Stimulated activated CD4-positive, alpha-beta T cell treated with anti-CD3 and anti-CD28 coated beads, Interleukin-2, amount 100 ng/mL, for 4 hours (primary cell): Measurements from ENCODE around the gene CEP350.

Experiments used
- DNase-seq: peaks from one replicate; pipeline ENCODE4 v3.0.0-alpha.2; 2020; ENCODE audit warnings: low read depth

The CEP350 gene

GRCh38 chr1:180061019-180061418, 106.4 kb downstream of the CEP350 start:
- DNase-seq: no peak

- DNase-seq: no peak
Observed at GRCh38 chr1:180062452-180062971, 107.9 kb downstream of the CEP350 start.

- no peak for DNase-seq
Observed at GRCh38 chr1:180065408-180065807, 110.8 kb downstream of the CEP350 start.

- no peak for DNase-seq
Observed at GRCh38 chr1:180066150-180066549, 111.5 kb downstream of the CEP350 start.

- DNase-seq: no peak
Observed at GRCh38 chr1:180070286-180070685, 115.7 kb downstream of the CEP350 start.

GRCh38 chr1:180071759-180072158, 117.1 kb downstream of the CEP350 start:
- DNase-seq: no peak

- no peak for DNase-seq
Observed at GRCh38 chr1:180080439-180080838, 125.8 kb downstream of the CEP350 start.

- no peak for DNase-seq
Observed at GRCh38 chr1:180081474-180081873, 126.9 kb downstream of the CEP350 start.

- no peak for DNase-seq
Observed at GRCh38 chr1:180083164-180083563, 128.6 kb downstream of the CEP350 start.

GRCh38 chr1:180084867-180085266, 130.3 kb downstream of the CEP350 start:
- DNase-seq: no peak

GRCh38 chr1:180085331-180085730, 130.7 kb downstream of the CEP350 start:
- DNase-seq: no peak

GRCh38 chr1:180092931-180093650, 138.5 kb downstream of the CEP350 start:
- DNase-seq: no peak

GRCh38 chr1:180094705-180095295, 140.2 kb downstream of the CEP350 start:
- no peak for DNase-seq

GRCh38 chr1:180096584-180097325, 142.1 kb downstream of the CEP350 start:
- DNase-seq: no peak

GRCh38 chr1:180097326-180097605, 142.7 kb downstream of the CEP350 start:
- DNase-seq: no peak

GRCh38 chr1:180101411-180101810, 146.8 kb downstream of the CEP350 start:
- DNase-seq: no peak

GRCh38 chr1:180103819-180104218, 149.2 kb downstream of the CEP350 start:
- no peak for DNase-seq

- no peak for DNase-seq
Observed at GRCh38 chr1:180112091-180112490, 157.5 kb downstream of the CEP350 start.

GRCh38 chr1:180112984-180113647, 158.5 kb downstream of the CEP350 start:
- DNase-seq: no peak

- no peak for DNase-seq
Observed at GRCh38 chr1:180114396-180114945, 159.9 kb downstream of the CEP350 start.

GRCh38 chr1:180116964-180117763, 162.6 kb downstream of the CEP350 start:
- DNase-seq: no peak

GRCh38 chr1:180117764-180118116, 163.1 kb downstream of the CEP350 start:
- DNase-seq: no peak
